Neural cell (in vitro differentiated cells): ENCODE results near the gene ZNF428. TPM values are rescaled to one million over a fixed set of nuclear protein-coding genes. Genes with fewer than 3 reads are reported as not detected.

ENCODE experiments used
- H2AFZ ChIP-seq: fragments of 200-600, 300-800 bp; sonication (generic), shearing (Covaris generic); 2 replicates; pipeline ENCODE4 v1.6.0; 2014; ENCODE audit warnings: low read depth, mild to moderate bottlenecking, antibody characterized with exemption, low read length, moderate library complexity
- H3F3A ChIP-seq: fragments of 200-600 bp; shearing (Covaris generic); 2 replicates; pipeline ENCODE4 v1.6.1; 2016; ENCODE audit warnings: mild to moderate bottlenecking, moderate library complexity, mixed read lengths, antibody characterized with exemption, low read length; ENCODE audit not compliant: insufficient read depth, poor library complexity, severe bottlenecking
- H3K27ac ChIP-seq: fragments of 200-600, 300-800 bp; sonication (generic), shearing (Covaris generic); 2 replicates; pipeline ENCODE4 v1.5.1; 2014; ENCODE audit warnings: mild to moderate bottlenecking, low read length, moderate library complexity
- H3K27me3 ChIP-seq: fragments of 300-800, 200-600 bp; sonication (generic), shearing (Covaris generic); 2 replicates; pipeline ENCODE4 v1.6.0; 2014; ENCODE audit warnings: mild to moderate bottlenecking, low read depth, low read length, moderate library complexity; ENCODE audit not compliant: insufficient read depth
- H3K36me3 ChIP-seq: fragments of 300-800, 200-600 bp; sonication (generic), shearing (Covaris generic); 2 replicates; pipeline ENCODE4 v1.5.1; 2014; ENCODE audit warnings: mild to moderate bottlenecking, antibody characterized with exemption, low read length, moderate library complexity; ENCODE audit not compliant: insufficient read depth
- H3K4me2 ChIP-seq: fragments of 300-800, 200-600 bp; sonication (generic), shearing (Covaris generic); 2 replicates; pipeline ENCODE4 v1.6.0; 2014; ENCODE audit warnings: mild to moderate bottlenecking, low read length
- H3K4me3 ChIP-seq: fragments of 300-800, 200-600 bp; sonication (generic), shearing (Covaris generic); 2 replicates; pipeline ENCODE4 v1.5.1; 2014; ENCODE audit warnings: mild to moderate bottlenecking, low read length, moderate library complexity
- H3K79me2 ChIP-seq: fragments of 200-600 bp; shearing (Covaris generic); replicated peaks from 2 replicates; pipeline ENCODE4 v1.6.0; 2014; ENCODE audit warnings: mild to moderate bottlenecking, low read length, moderate library complexity; ENCODE audit not compliant: insufficient read depth
- H3K9ac ChIP-seq: fragments of 300-800, 200-600 bp; sonication (generic), shearing (Covaris generic); 2 replicates; pipeline ENCODE4 v1.6.1; 2016; ENCODE audit warnings: mild to moderate bottlenecking, low read length, mixed read lengths
- H3K9me2 ChIP-seq: fragments of 200-600 bp; shearing (Covaris generic); 2 replicates; pipeline ENCODE4 v1.6.1; 2016; ENCODE audit warnings: mild to moderate bottlenecking, low read length, mixed read lengths; ENCODE audit not compliant: insufficient read depth
- H3K9me3 ChIP-seq: fragments of 200-600, 300-800 bp; sonication (generic), shearing (Covaris generic); 2 replicates; pipeline ENCODE4 v1.6.1; 2016; ENCODE audit warnings: mild to moderate bottlenecking, mixed run types, low read length, moderate library complexity, mixed read lengths
- H4K20me1 ChIP-seq: fragments of 200-600 bp; shearing (Covaris generic); 2 replicates; pipeline ENCODE4 v1.6.1; 2016; ENCODE audit warnings: mild to moderate bottlenecking, mixed run types; ENCODE audit not compliant: insufficient read depth
- CTCF ChIP-seq: fragments of 450-650 bp; IDR thresholded peaks from 2 replicates; pipeline ENCODE4 v1.5.1; 2014; ENCODE audit warnings: antibody characterized with exemption, mild to moderate bottlenecking, moderate library complexity; ENCODE audit not compliant: poor library complexity, severe bottlenecking
- EP300 ChIP-seq: fragments of 450-650 bp; conservative IDR thresholded peaks from 2 replicates; pipeline ENCODE4 v1.6.1; 2014; ENCODE audit warnings: antibody characterized with exemption, mild to moderate bottlenecking, moderate library complexity; ENCODE audit not compliant: poor library complexity, severe bottlenecking
- EZH2 ChIP-seq: fragments of 200-600, 300-800 bp; shearing (Covaris generic), sonication (generic); IDR thresholded peaks from 2 replicates; pipeline ENCODE4 v1.6.1; 2014; ENCODE audit warnings: antibody characterized with exemption, low read length, borderline replicate concordance, mild to moderate bottlenecking; ENCODE audit not compliant: insufficient read depth, poor library complexity, severe bottlenecking
- MXI1 ChIP-seq: fragments of 450-650 bp; conservative IDR thresholded peaks from 2 replicates; pipeline ENCODE4 v1.6.1; 2014; ENCODE audit warnings: antibody characterized with exemption, mild to moderate bottlenecking; ENCODE audit not compliant: poor library complexity, severe bottlenecking
- POLR2AphosphoS5 ChIP-seq: IDR thresholded peaks from 2 replicates; pipeline ENCODE4 v1.6.1; 2012
- RAD21 ChIP-seq: fragments of 450-650 bp; conservative IDR thresholded peaks from 2 replicates; pipeline ENCODE4 v1.6.1; 2014; ENCODE audit warnings: antibody characterized with exemption, mild to moderate bottlenecking, moderate library complexity
- SMC3 ChIP-seq: fragments of 450-650 bp; conservative IDR thresholded peaks from 2 replicates; pipeline ENCODE4 v1.6.1; 2014; ENCODE audit warnings: antibody characterized with exemption, mild to moderate bottlenecking, moderate library complexity; ENCODE audit not compliant: poor library complexity
- TAF1 ChIP-seq: IDR thresholded peaks from 2 replicates; pipeline ENCODE4 v1.6.1; 2012; ENCODE audit warnings: low read depth
- polyA plus RNA-seq: library from polyadenylated mRNA; depleted of rRNA; stranded (reverse); fragments of >200 nt; gene quantifications from 2 replicates; pipeline ENCODE4 v1.2.3, GENCODE V29; 2014
- TF ChIP-seq, protein P1 (sequence below): IDR thresholded peaks from 2 replicates; pipeline ENCODE4 v1.6.1; 2012; ENCODE audit warnings: borderline replicate concordance

Gene ZNF428
- polyA plus RNA-seq, 1 donor from 2014 or later, result 1,008 TPM

- Histone ChIP-seq H3K4me2 (no peak overlapping the region), H3K4me3 (no peak overlapping the region), H3K79me2 (no peaks in the 10 kb centered on the region), H4K20me1 (no peaks in the 10 kb centered on the region), H3K36me3 (no peaks in the 10 kb centered on the region), H3K27me3 (no peaks in the 10 kb centered on the region), H3K9me2 (no peaks in the 10 kb centered on the region), H3F3A (no peaks in the 10 kb centered on the region), H2AFZ (no peak overlapping the region), H3K9me3 (no peaks in the 10 kb centered on the region), H3K27ac (no peak overlapping the region), H3K9ac (no peak overlapping the region)
- TF ChIP-seq TAF1, result no peak
- no peak for TF ChIP-seq EP300
- TF ChIP-seq MXI1, result no peak
- TF ChIP-seq POLR2AphosphoS5, result no peak
- no peak for TF ChIP-seq CTCF
- no peak for TF ChIP-seq RAD21
- no peak for TF ChIP-seq EZH2
- TF ChIP-seq SMC3, result no peak
- TF ChIP-seq, protein P1, sequence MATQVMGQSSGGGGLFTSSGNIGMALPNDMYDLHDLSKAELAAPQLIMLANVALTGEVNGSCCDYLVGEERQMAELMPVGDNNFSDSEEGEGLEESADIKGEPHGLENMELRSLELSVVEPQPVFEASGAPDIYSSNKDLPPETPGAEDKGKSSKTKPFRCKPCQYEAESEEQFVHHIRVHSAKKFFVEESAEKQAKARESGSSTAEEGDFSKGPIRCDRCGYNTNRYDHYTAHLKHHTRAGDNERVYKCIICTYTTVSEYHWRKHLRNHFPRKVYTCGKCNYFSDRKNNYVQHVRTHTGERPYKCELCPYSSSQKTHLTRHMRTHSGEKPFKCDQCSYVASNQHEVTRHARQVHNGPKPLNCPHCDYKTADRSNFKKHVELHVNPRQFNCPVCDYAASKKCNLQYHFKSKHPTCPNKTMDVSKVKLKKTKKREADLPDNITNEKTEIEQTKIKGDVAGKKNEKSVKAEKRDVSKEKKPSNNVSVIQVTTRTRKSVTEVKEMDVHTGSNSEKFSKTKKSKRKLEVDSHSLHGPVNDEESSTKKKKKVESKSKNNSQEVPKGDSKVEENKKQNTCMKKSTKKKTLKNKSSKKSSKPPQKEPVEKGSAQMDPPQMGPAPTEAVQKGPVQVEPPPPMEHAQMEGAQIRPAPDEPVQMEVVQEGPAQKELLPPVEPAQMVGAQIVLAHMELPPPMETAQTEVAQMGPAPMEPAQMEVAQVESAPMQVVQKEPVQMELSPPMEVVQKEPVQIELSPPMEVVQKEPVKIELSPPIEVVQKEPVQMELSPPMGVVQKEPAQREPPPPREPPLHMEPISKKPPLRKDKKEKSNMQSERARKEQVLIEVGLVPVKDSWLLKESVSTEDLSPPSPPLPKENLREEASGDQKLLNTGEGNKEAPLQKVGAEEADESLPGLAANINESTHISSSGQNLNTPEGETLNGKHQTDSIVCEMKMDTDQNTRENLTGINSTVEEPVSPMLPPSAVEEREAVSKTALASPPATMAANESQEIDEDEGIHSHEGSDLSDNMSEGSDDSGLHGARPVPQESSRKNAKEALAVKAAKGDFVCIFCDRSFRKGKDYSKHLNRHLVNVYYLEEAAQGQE, result no peak
These were observed 56.7 kb downstream of the ZNF428 start for GRCh38 chr19:43562698-43563241.

DNA sequence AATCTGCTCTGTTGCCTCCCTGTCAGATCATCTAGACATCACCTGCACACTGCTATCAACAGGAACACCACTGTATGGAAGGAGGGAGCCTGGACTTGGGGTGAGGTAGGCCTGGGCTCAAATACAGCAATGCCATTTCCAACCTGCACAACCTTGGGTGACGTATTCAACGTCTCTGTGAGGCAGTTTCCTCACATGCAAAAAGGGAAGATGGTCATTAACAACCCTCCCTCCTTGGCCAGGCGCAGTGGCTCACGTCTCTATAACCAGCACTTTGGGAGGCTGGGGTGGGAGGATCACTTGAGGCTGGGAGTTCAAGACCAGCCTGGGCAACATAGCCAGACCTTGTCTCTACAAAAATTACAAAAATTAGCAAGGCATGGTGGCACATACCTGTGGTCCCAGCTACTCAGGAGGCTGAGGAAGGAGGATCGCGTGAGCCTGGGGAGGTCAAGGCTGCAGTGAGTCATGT, 57.2 kb downstream of the ZNF428 start:
- no peaks in the 10 kb centered on the region for H3K9me2 ChIP-seq
- no peak overlapping the region for H2AFZ ChIP-seq
- no peaks in the 10 kb centered on the region for H4K20me1 ChIP-seq
- H3F3A ChIP-seq, result no peaks in the 10 kb centered on the region
- H3K36me3 ChIP-seq, result no peaks in the 10 kb centered on the region
- no peaks in the 10 kb centered on the region for H3K79me2 ChIP-seq
- TF ChIP-seq SMC3, result no peak
- TF ChIP-seq EP300, result no peak
- no peak for TF ChIP-seq CTCF
- TF ChIP-seq TAF1, result no peak
- no peak for TF ChIP-seq RAD21
- TF ChIP-seq POLR2AphosphoS5, result no peak
- no peak overlapping the region for H3K4me2 ChIP-seq
- no peaks in the 10 kb centered on the region for H3K9me3 ChIP-seq
- no peaks in the 10 kb centered on the region for H3K27me3 ChIP-seq
- H3K27ac ChIP-seq, result no peak overlapping the region
- no peak overlapping the region for H3K4me3 ChIP-seq
- no peak overlapping the region for H3K9ac ChIP-seq
